Trophoblast cell (in vitro differentiated cells and primary cell): ENCODE measurements around the gene RAD51B.

Source experiments
- DNase-seq, 2 donors: peaks; one replicate each; pipeline ENCODE4 v3.0.0-alpha.2; 2016
- H2AFZ ChIP-seq: 2 replicates; pipeline ENCODE4 v1.6.1; 2013; ENCODE audit warnings: low read length, moderate library complexity, mild to moderate bottlenecking; ENCODE audit not compliant: insufficient read depth, poor library complexity
- H2AK5ac ChIP-seq: 2 replicates; pipeline ENCODE4 v1.6.1; 2013; ENCODE audit warnings: mild to moderate bottlenecking, low read length
- H2BK120ac ChIP-seq: 2 replicates; pipeline ENCODE4 v1.6.1; 2013; ENCODE audit warnings: low read length, mild to moderate bottlenecking, moderate library complexity; ENCODE audit not compliant: insufficient read depth, poor library complexity
- H2BK12ac ChIP-seq: 2 replicates; pipeline ENCODE4 v1.6.1; 2013; ENCODE audit warnings: mild to moderate bottlenecking, low read length, moderate library complexity
- H2BK5ac ChIP-seq: 2 replicates; pipeline ENCODE4 v1.6.1; 2013; ENCODE audit warnings: low read length, low read depth, moderate library complexity, mild to moderate bottlenecking; ENCODE audit not compliant: poor library complexity
- H3K14ac ChIP-seq: 2 replicates; pipeline ENCODE4 v1.6.1; 2013; ENCODE audit warnings: mild to moderate bottlenecking, low read length
- H3K18ac ChIP-seq: 2 replicates; pipeline ENCODE4 v1.6.1; 2013; ENCODE audit warnings: mild to moderate bottlenecking, low read length
- H3K23ac ChIP-seq: 2 replicates; pipeline ENCODE4 v1.6.1; 2013; ENCODE audit warnings: low read length
- H3K27ac ChIP-seq: 2 replicates; pipeline ENCODE4 v1.5.1; 2013; ENCODE audit warnings: low read depth, mild to moderate bottlenecking, inconsistent platforms, low read length, moderate library complexity
- H3K27me3 ChIP-seq: 2 replicates; pipeline ENCODE4 v1.6.1; 2013; ENCODE audit warnings: inconsistent platforms, mild to moderate bottlenecking, low read length, moderate library complexity; ENCODE audit not compliant: insufficient read depth
- H3K36me3 ChIP-seq, 2 experiments: 1 replicate in 1 of 2; 2 replicates in 1 of 2; pipeline ENCODE4 v1.6.1; 2013; ENCODE audit warnings: low read length in 2 of 2, mild to moderate bottlenecking in 2 of 2, moderate library complexity in 1 of 2; ENCODE audit not compliant: insufficient read depth in 2 of 2, control insufficient read depth in 1 of 2
- H3K4ac ChIP-seq: 2 replicates; pipeline ENCODE4 v1.6.1; 2013; ENCODE audit warnings: low read depth, mild to moderate bottlenecking, low read length, moderate library complexity
- H3K4me1 ChIP-seq, 2 experiments: 1 replicate in 1 of 2; 2 replicates in 1 of 2; pipeline ENCODE4 v1.6.1; 2013; ENCODE audit warnings: low read length in 2 of 2, mild to moderate bottlenecking in 2 of 2, moderate library complexity in 1 of 2; ENCODE audit not compliant: insufficient read depth in 2 of 2, control insufficient read depth in 1 of 2
- H3K4me2 ChIP-seq: 2 replicates; pipeline ENCODE4 v1.6.1; 2013; ENCODE audit warnings: inconsistent platforms, mild to moderate bottlenecking, low read length, moderate library complexity
- H3K4me3 ChIP-seq: 2 replicates; pipeline ENCODE4 v1.5.1; 2013; ENCODE audit warnings: mild to moderate bottlenecking, low read depth, low read length, inconsistent platforms
- H3K79me1 ChIP-seq: one replicate; pipeline ENCODE4 v1.6.1; 2013; ENCODE audit warnings: low read length
- H3K79me2 ChIP-seq: 2 replicates; pipeline ENCODE4 v1.6.1; 2013; ENCODE audit warnings: low read length, mild to moderate bottlenecking; ENCODE audit not compliant: control insufficient read depth, insufficient read depth, poor library complexity
- H3K9ac ChIP-seq: 2 replicates; pipeline ENCODE4 v1.6.1; 2013; ENCODE audit warnings: mild to moderate bottlenecking, low read length
- H3K9me3 ChIP-seq: 2 replicates; pipeline ENCODE4 v1.6.1; 2013; ENCODE audit warnings: low read depth, mild to moderate bottlenecking, control low read depth, inconsistent platforms, low read length; ENCODE audit not compliant: insufficient read depth
- H4K12ac ChIP-seq: 2 replicates; pipeline ENCODE4 v1.6.1; 2013; ENCODE audit warnings: low read depth, mild to moderate bottlenecking, low read length, moderate library complexity
- H4K8ac ChIP-seq: 2 replicates; pipeline ENCODE4 v1.6.1; 2013; ENCODE audit warnings: low read depth, mild to moderate bottlenecking, low read length, moderate library complexity
- H4K91ac ChIP-seq: one replicate; pipeline ENCODE4 v1.6.1; 2013; ENCODE audit warnings: low read depth, mild to moderate bottlenecking, low read length, moderate library complexity
- WGBS: extraction: QIAGEN DNeasy Blood & Tissue Kit; methylation state at CpG from one replicate; pipeline ENCODE4 v1.1.7; 2013; ENCODE audit warnings: missing lambda C conversion rate; ENCODE audit not compliant: insufficient read length, insufficient coverage; ENCODE audit errors: extremely low coverage; 5-methylcytosine and 5-hydroxymethylcytosine counted together

RAD51B gene

GRCh38 chr14:68188174-68188573, 368.6 kb downstream of the RAD51B start:
- Histone ChIP-seq H3K4me3 (no peak overlapping the region), H3K79me1 (no peaks in the 10 kb centered on the region), H4K91ac (no peak overlapping the region), H3K14ac (no peak overlapping the region), H3K27ac (no peak overlapping the region), H2AFZ (no peak overlapping the region), H3K23ac (no peak overlapping the region), H2BK120ac (no peak overlapping the region), H2BK12ac (no peak overlapping the region), H3K27me3 (no peaks in the 10 kb centered on the region), H2AK5ac (no peak overlapping the region), H3K36me3 (no peaks in the 10 kb centered on the region), H2BK5ac (no peak overlapping the region), H3K18ac (no peak overlapping the region), H3K9ac (no peak overlapping the region), H3K79me2 (no peaks in the 10 kb centered on the region), H4K12ac (no peak overlapping the region), H3K4ac (no peak overlapping the region), H3K4me2 (no peak overlapping the region), H4K8ac (no peak overlapping the region), H3K4me1 (no peaks in the 10 kb centered on the region), H3K9me3 (no peaks in the 10 kb centered on the region)
- no CpG with 5 or more reads among the region's 1 CpG for WGBS
- no peak for DNase-seq

GRCh38 chr14:68190032-68190431, 370.5 kb downstream of the RAD51B start:
- no peak overlapping the region for H3K9ac ChIP-seq
- H3K79me2 ChIP-seq: no peaks in the 10 kb centered on the region
- H3K79me1 ChIP-seq: no peaks in the 10 kb centered on the region
- H2AK5ac ChIP-seq: no peak overlapping the region
- H3K14ac ChIP-seq: no peak overlapping the region
- H2BK5ac ChIP-seq: no peak overlapping the region
- H3K4me2 ChIP-seq: no peak overlapping the region
- H3K4ac ChIP-seq: no peak overlapping the region
- DNase-seq: no peak
- no peak overlapping the region for H3K23ac ChIP-seq
- no peak overlapping the region for H4K8ac ChIP-seq
- no peak overlapping the region for H2BK12ac ChIP-seq
- no peaks in the 10 kb centered on the region for H3K9me3 ChIP-seq
- no peak overlapping the region for H3K4me3 ChIP-seq
- no peaks in the 10 kb centered on the region for H3K4me1 ChIP-seq
- WGBS: no CpG with 5 or more reads among the region's 1 CpG
- H2AFZ ChIP-seq: no peak overlapping the region
- no peak overlapping the region for H4K12ac ChIP-seq
- H2BK120ac ChIP-seq: no peak overlapping the region
- H4K91ac ChIP-seq: no peak overlapping the region
- no peak overlapping the region for H3K18ac ChIP-seq
- no peaks in the 10 kb centered on the region for H3K36me3 ChIP-seq
- H3K27ac ChIP-seq: no peak overlapping the region
- H3K27me3 ChIP-seq: no peaks in the 10 kb centered on the region

GRCh38 chr14:68191567-68192321, 372.2 kb downstream of the RAD51B start:
- no peaks in the 10 kb centered on the region for H3K27me3 ChIP-seq
- no peak for DNase-seq

GRCh38 chr14:68192935-68193334, 373.4 kb downstream of the RAD51B start:
- peak overlapping the region; percentile 24 for H4K91ac ChIP-seq
- H3K27ac ChIP-seq: no peak overlapping the region
- no peak overlapping the region for H3K18ac ChIP-seq
- H3K4me3 ChIP-seq: no peak overlapping the region
- H3K4ac ChIP-seq: no peak overlapping the region
- H4K8ac ChIP-seq: no peak overlapping the region
- H3K4me1 ChIP-seq: no peaks in the 10 kb centered on the region
- no peaks in the 10 kb centered on the region for H3K79me1 ChIP-seq
- no peak overlapping the region for H3K9ac ChIP-seq
- H2AK5ac ChIP-seq: no peak overlapping the region
- H3K79me2 ChIP-seq: no peaks in the 10 kb centered on the region
- no peaks in the 10 kb centered on the region for H3K36me3 ChIP-seq
- no peaks in the 10 kb centered on the region for H3K27me3 ChIP-seq
- no peak overlapping the region for H2BK5ac ChIP-seq
- H3K14ac ChIP-seq: no peak overlapping the region
- no peak overlapping the region for H3K4me2 ChIP-seq
- DNase-seq: no peak
- H3K9me3 ChIP-seq: no peaks in the 10 kb centered on the region
- no peak overlapping the region for H2BK120ac ChIP-seq
- WGBS: no CpG with 5 or more reads among the region's 2 CpGs
- no peak overlapping the region for H2BK12ac ChIP-seq
- no peak overlapping the region for H2AFZ ChIP-seq
- H3K23ac ChIP-seq: no peak overlapping the region
- H4K12ac ChIP-seq: no peak overlapping the region

More at GRCh38 chr14:68191567-68192321, 372.2 kb downstream of the RAD51B start:
- no peaks in the 10 kb centered on the region for H3K79me1 ChIP-seq
- H4K8ac ChIP-seq: no peak overlapping the region
- no peaks in the 10 kb centered on the region for H3K79me2 ChIP-seq
- H2AK5ac ChIP-seq: no peak overlapping the region
- H4K12ac ChIP-seq: no peak overlapping the region
- no peak overlapping the region for H3K23ac ChIP-seq
- H3K9me3 ChIP-seq: no peaks in the 10 kb centered on the region
- H3K27ac ChIP-seq: no peak overlapping the region
- H3K4me3 ChIP-seq: no peak overlapping the region
- H2AFZ ChIP-seq: no peak overlapping the region
- no peak overlapping the region for H3K14ac ChIP-seq
- H2BK12ac ChIP-seq: no peak overlapping the region
- no peak overlapping the region for H3K9ac ChIP-seq
- no peak overlapping the region for H2BK120ac ChIP-seq
- H2BK5ac ChIP-seq: no peak overlapping the region
- no peak overlapping the region for H3K18ac ChIP-seq
- no peak overlapping the region for H3K4ac ChIP-seq
- no peak overlapping the region for H3K4me2 ChIP-seq
- no peaks in the 10 kb centered on the region for H3K4me1 ChIP-seq
- H4K91ac ChIP-seq: no peak overlapping the region
- H3K36me3 ChIP-seq: no peaks in the 10 kb centered on the region
